HepG2 (cell line): ENCODE data around the gene CDS1. TPM values are rescaled to one million over a fixed set of nuclear protein-coding genes. Genes with fewer than 3 reads are reported as not detected.

Experiments used
- ATAC-seq: fragments of 200-7000 bp; cut with Tn5 transposase; 3 replicates; pipeline ENCODE4 v1.9.1; 2020; ENCODE audit warnings: mild to moderate bottlenecking, moderate library complexity
- BruUV-seq: library from RNA; stranded (reverse); fragments of 400-500 nt; replicated peaks from 2 replicates; lab custom pipeline; 2021; lab: Mats Ljungman, UMichigan
- CTCF ChIA-PET: fragments of 300-600 bp; formaldehyde crosslinking; extraction: SDS; loops from one replicate; lab custom pipeline; 2021; ENCODE audit warnings: low total read pairs, inconsistent platforms, low intra/inter-chr PET ratio; lab: Yijun Ruan, JAX
- POLR2A ChIA-PET: fragments of 350-600 bp; sonication (Branson Sonifier 250); formaldehyde crosslinking; loops from one replicate; lab custom pipeline; 2020; ENCODE audit warnings: antibody characterized with exemption, inconsistent platforms; lab: Yijun Ruan, JAX
- DNase-seq: peaks from one replicate; pipeline ENCODE4 v3.0.0-alpha.2; 2015; ENCODE audit warnings: low spot score
- FAIRE-seq: peaks from 3 replicates; lab custom pipeline; 2011; peaks lifted over from hg19 to GRCh38; lab: Jason Lieb, UNC
- H2AFZ ChIP-seq: one replicate; pipeline ENCODE4 v1.6.1; 2011; ENCODE audit warnings: low read length, inconsistent platforms
- H3K27ac ChIP-seq: fragments of 300-600 bp; 3 replicates; pipeline ENCODE4 v1.8.0; 2011; ENCODE audit warnings: mixed run types, mild to moderate bottlenecking, mixed read lengths, low read length, inconsistent platforms; ENCODE audit not compliant: insufficient read depth; ENCODE audit errors: extremely low read length
- H3K27me3 ChIP-seq, 2 experiments: fragments of 200-600 bp in 1 of 2; 2 replicates in 1 of 2; 3 replicates in 1 of 2; pipeline versions ENCODE4 v1.6.0 to v1.8.0; 2011; ENCODE audit warnings: low read length in 2 of 2, mild to moderate bottlenecking in 2 of 2, moderate library complexity in 2 of 2, inconsistent platforms in 1 of 2; ENCODE audit not compliant: insufficient read depth in 2 of 2, control insufficient read depth in 1 of 2
- H3K36me3 ChIP-seq, 2 experiments: fragments of 200-600 bp in 1 of 2; replicated peaks in 1 of 2; 2 replicates in 1 of 2; 3 replicates in 1 of 2; pipeline versions ENCODE4 v1.5.1 to v1.8.0; 2011; ENCODE audit warnings: low read length in 2 of 2, inconsistent platforms in 1 of 2; ENCODE audit not compliant: insufficient read depth in 2 of 2, control insufficient read depth in 1 of 2
- H3K4me1 ChIP-seq: 2 replicates; pipeline ENCODE4 v1.5.1; 2012; ENCODE audit warnings: low read length, inconsistent platforms; ENCODE audit not compliant: insufficient read depth
- H3K4me2 ChIP-seq: 2 replicates; pipeline ENCODE4 v1.6.0; 2011; ENCODE audit warnings: low read depth, low read length, inconsistent platforms
- H3K4me3 ChIP-seq, 3 experiments: fragments of 200-600 bp in 1 of 3; sonication (generic), shearing (Covaris generic) in 1 of 3; replicated peaks in 1 of 3; 2 replicates each; pipeline ENCODE4 v1.5.1; 2011 to 2016; ENCODE audit warnings: low read length in 3 of 3, inconsistent platforms in 2 of 3, low read depth in 2 of 3, mild to moderate bottlenecking in 2 of 3, control low read depth in 1 of 3, mixed read lengths in 1 of 3; ENCODE audit not compliant: insufficient read depth in 1 of 3
- H3K79me2 ChIP-seq: one replicate; pipeline ENCODE4 v1.6.1; 2011; ENCODE audit warnings: low read length, inconsistent platforms; ENCODE audit not compliant: insufficient read depth
- H3K9ac ChIP-seq: 2 replicates; pipeline ENCODE4 v1.6.0; 2011; ENCODE audit warnings: mild to moderate bottlenecking, low read depth, low read length, inconsistent platforms; ENCODE audit not compliant: insufficient read depth
- H3K9me3 ChIP-seq: 2 replicates; pipeline ENCODE4 v1.5.1; 2012; ENCODE audit warnings: mild to moderate bottlenecking, low read length
- H4K20me1 ChIP-seq: 2 replicates; pipeline ENCODE4 v1.6.0; 2011; ENCODE audit warnings: inconsistent platforms, mild to moderate bottlenecking, low read length, moderate library complexity; ENCODE audit not compliant: insufficient read depth
- EP300 ChIP-seq, 3 experiments: sonication (generic) in 1 of 3; formaldehyde crosslinking in 1 of 3; IDR thresholded peaks; 2 replicates each; pipeline versions ENCODE4 v1.5.1 to v1.6.1; 2011 to 2020; ENCODE audit warnings: low read depth in 2 of 3, low read length in 2 of 3, borderline replicate concordance in 1 of 3, improper control_type of control experiment in 1 of 3, mild to moderate bottlenecking in 1 of 3, missing genetic modification reagents in 1 of 3, moderate library complexity in 1 of 3
- ETV6 ChIP-seq: sonication (generic); formaldehyde crosslinking; conservative IDR thresholded peaks from 2 replicates; pipeline ENCODE4 v1.4.0; 2020; ENCODE audit warnings: missing genetic modification reagents
- HMG20A ChIP-seq: IDR thresholded peaks from 2 replicates; pipeline ENCODE4 v1.6.1; 2016; ENCODE audit warnings: borderline replicate concordance
- NCOA2 ChIP-seq: sonication (generic); formaldehyde crosslinking; IDR thresholded peaks from 2 replicates; pipeline ENCODE4 v1.8.0; 2022; ENCODE audit warnings: inconsistent platforms
- NFIC ChIP-seq: IDR thresholded peaks from 2 replicates; pipeline ENCODE4 v1.6.1; 2012; ENCODE audit warnings: mild to moderate bottlenecking, low read length, inconsistent platforms
- SOX13 ChIP-seq, 3 experiments: fragments of 450-650 bp in 1 of 3; sonication (generic) in 1 of 3; formaldehyde crosslinking in 1 of 3; IDR thresholded peaks in 2 of 3; conservative IDR thresholded peaks in 1 of 3; 2 replicates each; pipeline versions ENCODE4 v1.5.0 to v1.6.1; 2016 to 2020; ENCODE audit warnings: antibody characterized with exemption in 1 of 3, mild to moderate bottlenecking in 1 of 3, missing compliant biosample characterization in 1 of 3, missing genetic modification reagents in 1 of 3, moderate library complexity in 1 of 3
- ZNF33A ChIP-seq: sonication (generic); formaldehyde crosslinking; IDR thresholded peaks from 2 replicates; pipeline ENCODE4 v1.5.1; 2020; ENCODE audit warnings: missing genetic modification reagents, mild to moderate bottlenecking, moderate library complexity, borderline replicate concordance
- ZNF670 ChIP-seq: sonication (generic); formaldehyde crosslinking; IDR thresholded peaks from 2 replicates; pipeline ENCODE4 v1.8.0; 2022; ENCODE audit warnings: mild to moderate bottlenecking, missing genetic modification reagents, borderline replicate concordance
- WGBS: methylation state at CpG from one replicate; pipeline ENCODE4 v1.1.6; 2017; ENCODE audit warnings: low lambda C conversion rate; 5-methylcytosine and 5-hydroxymethylcytosine counted together
- in situ Hi-C: cut with HindIII; loops from 2 replicates; pipeline ENCODE4 v1.10.0; 2017; ENCODE audit warnings: low pct_unique_long_range_greater_than_20kb; ENCODE audit not compliant: extremely low pct_ligation_motif_present
- intact Hi-C: fragments of 100-400 bp; cut with micrococcal nuclease; formaldehyde crosslinking; loops from one replicate; pipeline ENCODE4 v1.10.0; 2022; ENCODE audit not compliant: unreplicated experiment
- polyA plus RNA-seq, 8 experiments: library from polyadenylated mRNA; depleted of rRNA in 3 of 8; stranded (reverse) in 7 of 8; unstranded in 1 of 8; fragments of >200 nt; fragmentation: Illumina TruSeq in 4 of 8; extraction: Trizol in 4 of 8; gene quantifications; 2 replicates each; pipeline versions ENCODE4 v1.2.1 to v1.2.3, GENCODE V29; 2011 to 2016; ENCODE audit warnings: low read depth in 4 of 8, missing spikeins in 1 of 8, mixed read lengths in 1 of 8; ENCODE audit not compliant: insufficient read depth in 1 of 8
- total RNA-seq, 5 experiments: library from RNA; depleted of rRNA; stranded (reverse); fragments of >200 nt; fragmentation: Illumina TruSeq; extraction: Trizol; gene quantifications; 2 replicates each; pipeline ENCODE4 v1.2.3, GENCODE V29; 2016; ENCODE audit warnings: low read depth in 1 of 5
- TF ChIP-seq, protein P1 (sequence below): IDR thresholded peaks from 2 replicates; pipeline ENCODE4 v1.4.0; 2020; ENCODE audit warnings: mild to moderate bottlenecking, missing genetic modification reagents
- TF ChIP-seq, protein P2 (sequence below): sonication (generic); formaldehyde crosslinking; IDR thresholded peaks from 2 replicates; pipeline ENCODE4 v1.8.0; 2022; ENCODE audit warnings: mild to moderate bottlenecking, missing genetic modification reagents, moderate library complexity
- TF ChIP-seq, protein P3 (sequence below): IDR thresholded peaks from 2 replicates; pipeline ENCODE4 v1.6.1; 2016; ENCODE audit warnings: missing compliant biosample characterization, missing genetic modification reagents, borderline replicate concordance

The CDS1 gene
- total and polyA plus RNA-seq, 2 of the 13 experiments (the other 11 are each of a cell fraction or from before 2014, with no cell fraction given), result 2.1 to 3.2 TPM

DNA sequence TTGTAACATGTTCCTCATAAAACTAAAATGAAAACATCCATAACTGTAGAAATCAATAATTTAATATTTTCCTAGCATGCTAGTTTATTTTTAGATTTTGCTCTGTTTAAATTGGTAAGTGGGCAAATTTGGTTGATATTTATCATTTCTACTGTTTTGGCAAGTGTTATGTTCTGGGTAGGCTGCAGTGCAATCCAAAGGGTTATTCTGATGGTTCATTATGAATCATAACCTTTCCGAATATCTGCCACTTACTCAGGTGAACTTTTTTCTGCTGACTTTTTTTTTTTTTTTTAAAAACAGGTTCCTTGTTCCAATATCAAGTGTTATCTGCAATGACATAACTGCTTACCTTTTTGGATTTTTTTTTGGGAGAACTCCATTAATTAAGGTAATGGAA lies 52.0 kb downstream of the CDS1 start:
- intact Hi-C loops, result no loop called here
- CTCF ChIA-PET, result no interaction called here
- H3K9me3 ChIP-seq, result no peaks in the 10 kb centered on the region
- H3K27me3 ChIP-seq, result no peaks in the 10 kb centered on the region
- WGBS, result 91% methylated on average over 1 of the region's 1 CpG
- H3K9ac ChIP-seq, result no peak overlapping the region
- in situ Hi-C loops, result no loop called here
- H3K36me3 ChIP-seq, result no peaks in the 10 kb centered on the region
- POLR2A ChIA-PET, result no interaction called here
- no peak for TF ChIP-seq ETV6
- TF ChIP-seq HMG20A (CRISPR knock-in tag), result no peak
- TF ChIP-seq ZNF670 (CRISPR knock-in tag), result no peak
- TF ChIP-seq ZNF33A (CRISPR knock-in tag), result no peak
- H3K27ac ChIP-seq, result no peak overlapping the region
- BruUV-seq, result no TSS peak
- H3K4me2 ChIP-seq, result no peak overlapping the region
- H2AFZ ChIP-seq, result no peak overlapping the region
- ATAC-seq (no peak), DNase-seq (no peak), FAIRE-seq (no peak)
- H3K4me1 ChIP-seq, result peaks cover 9% of the 10 kb centered on the region; the same call in 1 of the 2 replicates
- H3K79me2 ChIP-seq, result no peaks in the 10 kb centered on the region
- no peaks in the 10 kb centered on the region for H4K20me1 ChIP-seq
- no peak overlapping the region for H3K4me3 ChIP-seq

DNA sequence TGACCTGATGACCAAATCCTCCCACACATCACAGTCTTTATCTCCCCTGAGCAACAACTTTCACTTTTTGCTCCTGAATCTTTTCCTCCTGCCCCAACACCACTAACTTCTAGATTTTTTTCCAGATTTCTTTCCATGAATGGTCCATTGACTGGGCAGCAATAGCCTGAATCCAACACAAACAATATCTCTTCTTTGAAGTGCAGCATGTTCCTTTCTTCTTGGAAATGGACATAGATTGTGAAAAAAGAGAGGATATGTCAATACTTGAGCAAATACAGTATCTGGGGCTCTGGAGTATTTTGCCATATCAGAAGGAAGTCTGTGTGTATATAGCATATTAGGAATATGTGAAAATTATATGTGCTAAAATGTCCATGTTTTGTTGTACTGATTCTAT lies 55.2 kb downstream of the CDS1 start:
- Histone ChIP-seq H3K9ac (no peak overlapping the region), H3K4me3 (no peak overlapping the region), H3K9me3 (no peaks in the 10 kb centered on the region), H3K4me1 (peaks cover 9% of the 10 kb centered on the region; the same call in 1 of the 2 replicates), H4K20me1 (no peaks in the 10 kb centered on the region), H3K4me2 (no peak overlapping the region), H3K36me3 (no peaks in the 10 kb centered on the region), H3K79me2 (no peaks in the 10 kb centered on the region), H3K27ac (no peak overlapping the region), H3K27me3 (no peaks in the 10 kb centered on the region), H2AFZ (no peak overlapping the region)
- POLR2A ChIA-PET, result no interaction called here
- DNase-seq (peak; percentile 44), ATAC-seq (peak; percentile 43; the same call in 1 of the 3 replicates), FAIRE-seq (peak; percentile 18)
- CTCF ChIA-PET, result no interaction called here
- in situ Hi-C loops, result no loop called here
- BruUV-seq, result no TSS peak
- intact Hi-C loops, result no loop called here
- TF ChIP-seq, protein P1, sequence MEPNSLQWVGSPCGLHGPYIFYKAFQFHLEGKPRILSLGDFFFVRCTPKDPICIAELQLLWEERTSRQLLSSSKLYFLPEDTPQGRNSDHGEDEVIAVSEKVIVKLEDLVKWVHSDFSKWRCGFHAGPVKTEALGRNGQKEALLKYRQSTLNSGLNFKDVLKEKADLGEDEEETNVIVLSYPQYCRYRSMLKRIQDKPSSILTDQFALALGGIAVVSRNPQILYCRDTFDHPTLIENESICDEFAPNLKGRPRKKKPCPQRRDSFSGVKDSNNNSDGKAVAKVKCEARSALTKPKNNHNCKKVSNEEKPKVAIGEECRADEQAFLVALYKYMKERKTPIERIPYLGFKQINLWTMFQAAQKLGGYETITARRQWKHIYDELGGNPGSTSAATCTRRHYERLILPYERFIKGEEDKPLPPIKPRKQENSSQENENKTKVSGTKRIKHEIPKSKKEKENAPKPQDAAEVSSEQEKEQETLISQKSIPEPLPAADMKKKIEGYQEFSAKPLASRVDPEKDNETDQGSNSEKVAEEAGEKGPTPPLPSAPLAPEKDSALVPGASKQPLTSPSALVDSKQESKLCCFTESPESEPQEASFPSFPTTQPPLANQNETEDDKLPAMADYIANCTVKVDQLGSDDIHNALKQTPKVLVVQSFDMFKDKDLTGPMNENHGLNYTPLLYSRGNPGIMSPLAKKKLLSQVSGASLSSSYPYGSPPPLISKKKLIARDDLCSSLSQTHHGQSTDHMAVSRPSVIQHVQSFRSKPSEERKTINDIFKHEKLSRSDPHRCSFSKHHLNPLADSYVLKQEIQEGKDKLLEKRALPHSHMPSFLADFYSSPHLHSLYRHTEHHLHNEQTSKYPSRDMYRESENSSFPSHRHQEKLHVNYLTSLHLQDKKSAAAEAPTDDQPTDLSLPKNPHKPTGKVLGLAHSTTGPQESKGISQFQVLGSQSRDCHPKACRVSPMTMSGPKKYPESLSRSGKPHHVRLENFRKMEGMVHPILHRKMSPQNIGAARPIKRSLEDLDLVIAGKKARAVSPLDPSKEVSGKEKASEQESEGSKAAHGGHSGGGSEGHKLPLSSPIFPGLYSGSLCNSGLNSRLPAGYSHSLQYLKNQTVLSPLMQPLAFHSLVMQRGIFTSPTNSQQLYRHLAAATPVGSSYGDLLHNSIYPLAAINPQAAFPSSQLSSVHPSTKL (CRISPR knock-in tag), result peak; percentile 31; the same call in 1 of the 2 replicates
- TF ChIP-seq SOX13 (IDR thresholded peaks at IDR 0.05) (no peak), SOX13 (CRISPR knock-in tag; conservative IDR thresholded peaks at IDR 0.05 in 1 of 2, IDR thresholded peaks at IDR 0.05 in 1 of 2) (peak in 1 of 2 experiments; percentile 42; a peak in 1 of 4 replicates), NFIC (peak; percentile 22; the same call in 1 of the 2 replicates), NCOA2 (CRISPR knock-in tag) (peak; percentile 60; the same call in 1 of the 2 replicates), EP300 (IDR thresholded peaks at IDR 0.05; ENCODE audit: low read depth in 2 of 2, low read length in 2 of 2) (0 out of 4 replicates have a peak, but pooled peaks of 1 of the 2 experiments have one; percentile 30), EP300 (CRISPR knock-in tag; IDR thresholded peaks at IDR 0.05; ENCODE audit: borderline replicate concordance) (no peak)
- TF ChIP-seq, protein P2, sequence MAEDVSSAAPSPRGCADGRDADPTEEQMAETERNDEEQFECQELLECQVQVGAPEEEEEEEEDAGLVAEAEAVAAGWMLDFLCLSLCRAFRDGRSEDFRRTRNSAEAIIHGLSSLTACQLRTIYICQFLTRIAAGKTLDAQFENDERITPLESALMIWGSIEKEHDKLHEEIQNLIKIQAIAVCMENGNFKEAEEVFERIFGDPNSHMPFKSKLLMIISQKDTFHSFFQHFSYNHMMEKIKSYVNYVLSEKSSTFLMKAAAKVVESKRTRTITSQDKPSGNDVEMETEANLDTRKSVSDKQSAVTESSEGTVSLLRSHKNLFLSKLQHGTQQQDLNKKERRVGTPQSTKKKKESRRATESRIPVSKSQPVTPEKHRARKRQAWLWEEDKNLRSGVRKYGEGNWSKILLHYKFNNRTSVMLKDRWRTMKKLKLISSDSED (CRISPR knock-in tag), result no peak
- TF ChIP-seq, protein P3, sequence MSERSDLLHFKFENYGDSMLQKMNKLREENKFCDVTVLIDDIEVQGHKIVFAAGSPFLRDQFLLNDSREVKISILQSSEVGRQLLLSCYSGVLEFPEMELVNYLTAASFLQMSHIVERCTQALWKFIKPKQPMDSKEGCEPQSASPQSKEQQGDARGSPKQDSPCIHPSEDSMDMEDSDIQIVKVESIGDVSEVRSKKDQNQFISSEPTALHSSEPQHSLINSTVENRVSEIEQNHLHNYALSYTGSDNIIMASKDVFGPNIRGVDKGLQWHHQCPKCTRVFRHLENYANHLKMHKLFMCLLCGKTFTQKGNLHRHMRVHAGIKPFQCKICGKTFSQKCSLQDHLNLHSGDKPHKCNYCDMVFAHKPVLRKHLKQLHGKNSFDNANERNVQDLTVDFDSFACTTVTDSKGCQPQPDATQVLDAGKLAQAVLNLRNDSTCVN (CRISPR knock-in tag), result peak; percentile 93
